Measurements from ENCODE around the gene C1RL.

The C1RL gene

DNA sequence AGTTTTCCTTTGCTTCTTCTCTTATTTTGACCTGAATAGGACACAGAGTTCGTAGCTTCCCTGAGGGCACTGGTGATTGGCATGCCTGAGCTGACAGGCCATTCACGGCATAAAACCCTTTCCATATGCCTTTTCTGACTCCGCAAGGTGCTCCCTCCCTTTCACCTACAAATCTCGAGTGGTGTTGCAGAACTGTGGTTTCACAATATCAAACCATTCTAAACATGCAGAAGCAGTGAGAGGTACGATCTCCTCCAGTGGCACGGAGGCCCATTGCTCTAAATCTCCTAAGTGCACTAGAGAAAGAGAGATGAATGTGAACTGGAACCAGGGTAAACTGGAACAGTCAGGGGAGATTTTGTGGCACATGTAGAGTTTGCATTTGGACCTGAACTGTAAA, 45.0 kb upstream of the C1RL start:
- Mint-ChIP-seq H3K4me1 (peaks cover 6% of the 10 kb centered on the region), H3K9me3 (no peaks in the 10 kb centered on the region), H3K27me3 (ENCODE audit: low read depth, poor library complexity) (no peaks in the 10 kb centered on the region), H3K4me3 (no peak overlapping the region), H3K36me3 (ENCODE audit: low read depth) (peaks cover 43% of the 10 kb centered on the region), H3K27ac (no peak overlapping the region)
- DNase-seq = no peak
- TF ChIP-seq, protein P1, sequence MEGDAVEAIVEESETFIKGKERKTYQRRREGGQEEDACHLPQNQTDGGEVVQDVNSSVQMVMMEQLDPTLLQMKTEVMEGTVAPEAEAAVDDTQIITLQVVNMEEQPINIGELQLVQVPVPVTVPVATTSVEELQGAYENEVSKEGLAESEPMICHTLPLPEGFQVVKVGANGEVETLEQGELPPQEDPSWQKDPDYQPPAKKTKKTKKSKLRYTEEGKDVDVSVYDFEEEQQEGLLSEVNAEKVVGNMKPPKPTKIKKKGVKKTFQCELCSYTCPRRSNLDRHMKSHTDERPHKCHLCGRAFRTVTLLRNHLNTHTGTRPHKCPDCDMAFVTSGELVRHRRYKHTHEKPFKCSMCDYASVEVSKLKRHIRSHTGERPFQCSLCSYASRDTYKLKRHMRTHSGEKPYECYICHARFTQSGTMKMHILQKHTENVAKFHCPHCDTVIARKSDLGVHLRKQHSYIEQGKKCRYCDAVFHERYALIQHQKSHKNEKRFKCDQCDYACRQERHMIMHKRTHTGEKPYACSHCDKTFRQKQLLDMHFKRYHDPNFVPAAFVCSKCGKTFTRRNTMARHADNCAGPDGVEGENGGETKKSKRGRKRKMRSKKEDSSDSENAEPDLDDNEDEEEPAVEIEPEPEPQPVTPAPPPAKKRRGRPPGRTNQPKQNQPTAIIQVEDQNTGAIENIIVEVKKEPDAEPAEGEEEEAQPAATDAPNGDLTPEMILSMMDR (IDR thresholded peaks at IDR 0.05) = no peak

DNA sequence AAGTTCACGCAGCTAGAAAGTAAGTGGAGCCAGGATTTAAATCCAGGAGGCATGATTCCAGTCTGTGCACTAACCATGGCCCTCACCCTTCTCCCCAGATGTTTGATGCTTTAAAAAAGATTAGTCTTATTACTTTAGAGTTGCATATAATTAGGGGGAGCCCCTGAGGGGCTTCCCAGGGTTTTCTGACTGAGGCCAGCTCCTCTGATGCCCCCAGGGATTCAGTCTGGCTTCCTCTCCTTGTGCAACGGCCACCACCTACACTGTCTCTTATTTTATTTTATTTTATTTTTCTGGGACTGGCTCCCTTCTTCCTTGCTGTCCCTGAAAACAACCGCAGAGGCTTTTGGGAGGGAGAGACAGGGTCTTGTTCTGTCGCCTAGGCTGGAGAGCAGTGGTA, 43.8 kb upstream of the C1RL start:
- peaks cover 6% of the 10 kb centered on the region for H3K4me1 Mint-ChIP-seq
- no peak for DNase-seq
- peaks cover 55% of the 10 kb centered on the region for H3K36me3 Mint-ChIP-seq (ENCODE audit: low read depth)
- no peak overlapping the region for H3K27ac Mint-ChIP-seq
- TF ChIP-seq, protein P1 (IDR thresholded peaks at IDR 0.05) = no peak
- no peaks in the 10 kb centered on the region for H3K27me3 Mint-ChIP-seq (ENCODE audit: low read depth, poor library complexity)
- no peak overlapping the region for H3K4me3 Mint-ChIP-seq
- H3K9me3 Mint-ChIP-seq = no peaks in the 10 kb centered on the region

DNA sequence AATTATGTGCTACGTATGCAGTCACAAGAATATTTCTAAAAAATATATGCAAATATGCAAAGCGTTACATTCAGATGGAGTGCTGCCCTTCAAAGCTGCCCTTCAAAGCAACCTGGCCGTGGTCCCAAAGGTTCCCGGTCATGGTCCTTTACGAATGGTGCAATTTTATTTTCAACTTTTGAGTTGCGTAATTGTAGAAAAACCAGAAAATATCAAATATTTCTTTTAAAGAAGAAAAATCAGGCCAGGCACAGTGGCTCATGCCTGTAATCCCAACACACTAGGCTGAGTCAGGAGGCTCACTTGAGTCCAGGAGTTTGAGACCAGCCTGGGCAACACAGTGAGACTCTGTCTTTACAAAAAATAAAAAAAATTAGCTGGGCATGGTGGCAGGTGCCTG, 42.5 kb upstream of the C1RL start:
- Mint-ChIP-seq H3K4me3 (no peak overlapping the region), H3K27ac (no peak overlapping the region), H3K4me1 (peaks cover 6% of the 10 kb centered on the region), H3K36me3 (ENCODE audit: low read depth) (peaks cover 58% of the 10 kb centered on the region), H3K27me3 (ENCODE audit: low read depth, poor library complexity) (no peaks in the 10 kb centered on the region), H3K9me3 (no peaks in the 10 kb centered on the region)
- DNase-seq = no peak
- TF ChIP-seq, protein P1 (IDR thresholded peaks at IDR 0.05) = no peak

DNA sequence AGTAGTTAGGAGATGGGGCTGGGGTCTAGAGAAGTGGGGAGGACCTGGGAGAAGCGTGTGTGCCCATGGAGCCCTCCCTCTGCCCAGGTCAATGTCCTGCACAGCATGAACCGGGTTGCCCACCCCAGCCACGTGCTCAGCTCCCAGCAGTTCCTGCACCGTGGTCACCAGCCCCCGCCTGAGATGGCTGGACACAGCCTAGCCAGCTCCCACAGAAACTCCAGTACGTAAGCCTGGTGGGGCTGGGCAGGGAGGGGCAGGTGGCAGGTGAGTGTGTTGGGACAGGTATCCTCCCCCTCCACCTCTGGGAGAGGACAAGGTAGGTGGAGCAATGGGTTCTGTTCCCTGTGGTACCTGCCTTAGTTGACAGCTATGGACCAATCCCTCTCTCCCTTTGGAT, 41.8 kb upstream of the C1RL start:
- no peak for DNase-seq
- H3K27me3 Mint-ChIP-seq (ENCODE audit: low read depth, poor library complexity) = no peaks in the 10 kb centered on the region
- peaks cover 6% of the 10 kb centered on the region for H3K4me1 Mint-ChIP-seq
- TF ChIP-seq, protein P1 (IDR thresholded peaks at IDR 0.05) = no peak
- peaks cover 60% of the 10 kb centered on the region for H3K36me3 Mint-ChIP-seq (ENCODE audit: low read depth)
- H3K9me3 Mint-ChIP-seq = no peaks in the 10 kb centered on the region
- H3K27ac Mint-ChIP-seq = no peak overlapping the region
- no peak overlapping the region for H3K4me3 Mint-ChIP-seq

DNA sequence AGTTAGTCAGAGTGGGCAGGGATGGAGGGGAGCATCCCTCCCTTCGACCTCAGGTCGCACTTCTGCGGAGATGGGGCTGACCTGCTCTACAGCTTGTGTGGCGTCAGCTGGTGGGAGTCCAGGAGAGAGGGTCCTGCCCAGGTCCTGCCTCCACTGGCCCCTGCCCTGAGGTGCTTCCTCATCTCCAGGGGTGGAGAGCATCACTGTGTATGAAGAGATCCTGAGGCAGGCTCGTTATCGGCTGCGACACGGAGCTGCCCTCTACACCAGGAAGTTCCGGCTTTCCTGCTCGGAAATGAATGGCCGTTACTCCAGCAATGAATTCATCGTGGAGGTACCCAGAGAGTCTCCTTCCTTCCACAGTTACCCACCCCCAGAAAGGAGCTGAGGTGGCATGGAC, 41.3 kb upstream of the C1RL start:
- no peak overlapping the region for H3K4me3 Mint-ChIP-seq
- no peak overlapping the region for H3K27ac Mint-ChIP-seq
- H3K4me1 Mint-ChIP-seq = peaks cover 5% of the 10 kb centered on the region

DNA sequence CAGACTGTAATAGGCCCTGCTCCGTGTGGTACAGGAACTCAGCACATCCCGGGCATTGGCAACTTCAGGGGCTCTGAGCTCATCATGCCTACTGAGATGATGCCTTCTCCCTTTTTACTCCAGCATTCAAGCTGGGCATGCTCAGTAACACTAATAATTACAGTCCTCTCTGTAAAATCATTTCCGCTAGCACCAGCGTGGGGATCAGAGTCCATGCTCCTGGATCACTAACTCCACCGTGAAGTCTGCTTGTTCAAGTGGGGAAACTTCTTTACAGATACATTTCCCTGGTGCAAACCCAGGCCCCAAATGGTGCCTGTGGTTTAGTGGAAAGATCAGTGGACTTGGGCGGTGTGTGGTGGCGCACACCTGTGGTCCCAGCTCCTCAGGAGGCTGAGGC, 37.9 kb upstream of the C1RL start:
- no peak overlapping the region for H3K27ac Mint-ChIP-seq
- no peak for DNase-seq
- H3K36me3 Mint-ChIP-seq (ENCODE audit: low read depth) = peaks cover 63% of the 10 kb centered on the region
- no peaks in the 10 kb centered on the region for H3K9me3 Mint-ChIP-seq
- no peaks in the 10 kb centered on the region for H3K4me1 Mint-ChIP-seq
- TF ChIP-seq, protein P1 (IDR thresholded peaks at IDR 0.05) = no peak
- H3K27me3 Mint-ChIP-seq (ENCODE audit: low read depth, poor library complexity) = no peaks in the 10 kb centered on the region
- no peak overlapping the region for H3K4me3 Mint-ChIP-seq

More for the DNA sequence above, 41.3 kb upstream of the C1RL start:
- Mint-ChIP-seq H3K27me3 (ENCODE audit: low read depth, poor library complexity) (no peaks in the 10 kb centered on the region), H3K9me3 (no peaks in the 10 kb centered on the region), H3K36me3 (ENCODE audit: low read depth) (peaks cover 62% of the 10 kb centered on the region)
- DNase-seq = no peak
- TF ChIP-seq, protein P1 (IDR thresholded peaks at IDR 0.05) = no peak
